ENCODE results near the gene TRAM2. TPM values are rescaled to one million over a fixed set of nuclear protein-coding genes. Genes with fewer than 3 reads are reported as not detected.

Gene TRAM2
- total and polyA plus RNA-seq, 2 of the 13 experiments (the other 11 are each of a cell fraction or from before 2014, with no cell fraction given), result 49.1 to 72.5 TPM

DNA sequence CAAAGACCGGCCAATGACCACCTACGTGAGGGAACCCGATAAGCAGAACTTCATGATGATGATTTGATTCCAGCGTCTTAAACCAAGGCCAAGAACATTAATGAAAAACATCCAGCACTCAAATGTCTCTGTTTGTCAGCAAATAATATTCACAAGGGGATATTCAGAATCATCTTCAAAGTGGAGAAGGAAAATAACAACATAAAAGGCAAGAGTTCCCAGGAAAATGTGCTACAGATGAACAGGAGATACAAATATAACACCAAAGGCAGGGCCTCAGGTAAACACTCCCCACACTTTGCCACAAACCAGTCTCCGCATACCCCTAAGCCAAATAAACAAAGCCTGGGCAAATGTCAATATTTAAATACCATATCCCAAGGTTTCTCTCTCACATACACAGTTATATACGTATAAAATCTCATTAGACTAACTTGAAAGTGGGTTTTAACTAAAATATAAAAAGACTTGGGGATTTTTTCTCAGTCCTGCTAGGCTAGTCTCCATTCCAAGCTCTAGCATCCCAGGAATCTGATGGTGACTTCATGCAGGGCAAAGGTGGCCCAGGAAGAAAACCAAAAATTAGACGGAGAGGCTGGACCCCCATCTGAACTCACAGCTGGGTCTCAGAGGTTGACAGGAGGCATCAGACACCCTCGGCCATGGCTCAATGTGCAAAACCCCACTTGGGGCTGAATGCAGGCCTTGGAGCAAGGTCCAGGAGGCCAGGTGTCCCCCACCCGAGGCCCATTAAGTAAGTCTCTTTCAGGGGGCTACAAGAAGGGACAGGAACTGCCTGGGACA, 32.1 kb downstream of the TRAM2 start (continued):
- TF ChIP-seq, protein P1, sequence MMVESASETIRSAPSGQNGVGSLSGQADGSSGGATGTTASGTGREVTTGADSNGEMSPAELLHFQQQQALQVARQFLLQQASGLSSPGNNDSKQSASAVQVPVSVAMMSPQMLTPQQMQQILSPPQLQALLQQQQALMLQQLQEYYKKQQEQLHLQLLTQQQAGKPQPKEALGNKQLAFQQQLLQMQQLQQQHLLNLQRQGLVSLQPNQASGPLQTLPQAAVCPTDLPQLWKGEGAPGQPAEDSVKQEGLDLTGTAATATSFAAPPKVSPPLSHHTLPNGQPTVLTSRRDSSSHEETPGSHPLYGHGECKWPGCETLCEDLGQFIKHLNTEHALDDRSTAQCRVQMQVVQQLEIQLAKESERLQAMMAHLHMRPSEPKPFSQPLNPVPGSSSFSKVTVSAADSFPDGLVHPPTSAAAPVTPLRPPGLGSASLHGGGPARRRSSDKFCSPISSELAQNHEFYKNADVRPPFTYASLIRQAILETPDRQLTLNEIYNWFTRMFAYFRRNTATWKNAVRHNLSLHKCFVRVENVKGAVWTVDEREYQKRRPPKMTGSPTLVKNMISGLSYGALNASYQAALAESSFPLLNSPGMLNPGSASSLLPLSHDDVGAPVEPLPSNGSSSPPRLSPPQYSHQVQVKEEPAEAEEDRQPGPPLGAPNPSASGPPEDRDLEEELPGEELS (CRISPR knock-in tag; IDR thresholded peaks at IDR 0.05), result peak; percentile 92
- TF ChIP-seq ZNF207 (IDR thresholded peaks at IDR 0.05; ENCODE audit: borderline replicate concordance) (no peak), DPF2 (CRISPR knock-in tag; IDR thresholded peaks at IDR 0.05; ENCODE audit: borderline replicate concordance, low read depth) (no peak; the same call in 1 of the 2 replicates), ZBTB7B (CRISPR knock-in tag; IDR thresholded peaks at IDR 0.05) (peak; percentile 93), RXRA (CRISPR knock-in tag; IDR thresholded peaks at IDR 0.05) (0 out of 2 replicates have a peak, but pooled peaks have one; percentile 25), ZNF549 (CRISPR knock-in tag; IDR thresholded peaks at IDR 0.05) (no peak), STAG1 (CRISPR knock-in tag; IDR thresholded peaks at IDR 0.05) (no peak), NONO (IDR thresholded peaks at IDR 0.05) (no peak), NONO (CRISPR knock-in tag; conservative IDR thresholded peaks at IDR 0.05) (no peak), THAP11 (CRISPR knock-in tag; IDR thresholded peaks at IDR 0.05) (0 out of 2 replicates have a peak, but pooled peaks have one; percentile 7), EEA1 (CRISPR knock-in tag; IDR thresholded peaks at IDR 0.05; ENCODE audit: borderline replicate concordance) (no peak), ISL2 (CRISPR knock-in tag; IDR thresholded peaks at IDR 0.05) (peak; percentile 93), MLLT10 (CRISPR knock-in tag; IDR thresholded peaks at IDR 0.05) (no peak), ZSCAN22 (CRISPR knock-in tag; IDR thresholded peaks at IDR 0.05) (no peak), ZNF251 (CRISPR knock-in tag; IDR thresholded peaks at IDR 0.05) (no peak), AKAP8 (CRISPR knock-in tag; IDR thresholded peaks at IDR 0.05) (no peak), RFX3 (CRISPR knock-in tag; IDR thresholded peaks at IDR 0.05) (no peak), NFYC (CRISPR knock-in tag; IDR thresholded peaks at IDR 0.05) (no peak), ZNF205 (CRISPR knock-in tag; IDR thresholded peaks at IDR 0.05) (no peak), NFKBIZ (CRISPR knock-in tag; IDR thresholded peaks at IDR 0.05) (0 out of 2 replicates have a peak, but pooled peaks have one; percentile 34), HOXA9 (CRISPR knock-in tag; IDR thresholded peaks at IDR 0.05; ENCODE audit: borderline replicate concordance) (no peak)
- TF ChIP-seq, protein P2, sequence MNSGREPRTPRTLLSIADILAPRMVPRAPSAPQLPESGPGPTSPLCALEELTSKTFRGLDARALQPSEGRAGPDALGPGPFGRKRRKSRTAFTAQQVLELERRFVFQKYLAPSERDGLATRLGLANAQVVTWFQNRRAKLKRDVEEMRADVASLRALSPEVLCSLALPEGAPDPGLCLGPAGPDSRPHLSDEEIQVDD (CRISPR knock-in tag; IDR thresholded peaks at IDR 0.05; ENCODE audit: borderline replicate concordance), result no peak
- TF ChIP-seq, protein P3, sequence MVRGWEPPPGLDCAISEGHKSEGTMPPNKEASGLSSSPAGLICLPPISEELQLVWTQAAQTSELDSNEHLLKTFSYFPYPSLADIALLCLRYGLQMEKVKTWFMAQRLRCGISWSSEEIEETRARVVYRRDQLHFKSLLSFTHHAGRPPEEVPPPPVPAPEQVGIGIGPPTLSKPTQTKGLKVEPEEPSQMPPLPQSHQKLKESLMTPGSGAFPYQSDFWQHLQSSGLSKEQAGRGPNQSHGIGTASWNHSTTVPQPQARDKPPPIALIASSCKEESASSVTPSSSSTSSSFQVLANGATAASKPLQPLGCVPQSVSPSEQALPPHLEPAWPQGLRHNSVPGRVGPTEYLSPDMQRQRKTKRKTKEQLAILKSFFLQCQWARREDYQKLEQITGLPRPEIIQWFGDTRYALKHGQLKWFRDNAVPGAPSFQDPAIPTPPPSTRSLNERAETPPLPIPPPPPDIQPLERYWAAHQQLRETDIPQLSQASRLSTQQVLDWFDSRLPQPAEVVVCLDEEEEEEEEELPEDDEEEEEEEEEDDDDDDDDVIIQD (CRISPR knock-in tag; IDR thresholded peaks at IDR 0.05; ENCODE audit: low read depth), result 0 out of 2 replicates have a peak, but pooled peaks have one; percentile 4
- TF ChIP-seq, protein P4, sequence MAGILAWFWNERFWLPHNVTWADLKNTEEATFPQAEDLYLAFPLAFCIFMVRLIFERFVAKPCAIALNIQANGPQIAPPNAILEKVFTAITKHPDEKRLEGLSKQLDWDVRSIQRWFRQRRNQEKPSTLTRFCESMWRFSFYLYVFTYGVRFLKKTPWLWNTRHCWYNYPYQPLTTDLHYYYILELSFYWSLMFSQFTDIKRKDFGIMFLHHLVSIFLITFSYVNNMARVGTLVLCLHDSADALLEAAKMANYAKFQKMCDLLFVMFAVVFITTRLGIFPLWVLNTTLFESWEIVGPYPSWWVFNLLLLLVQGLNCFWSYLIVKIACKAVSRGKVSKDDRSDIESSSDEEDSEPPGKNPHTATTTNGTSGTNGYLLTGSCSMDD (CRISPR knock-in tag; IDR thresholded peaks at IDR 0.05), result no peak
- TF ChIP-seq, protein P5, sequence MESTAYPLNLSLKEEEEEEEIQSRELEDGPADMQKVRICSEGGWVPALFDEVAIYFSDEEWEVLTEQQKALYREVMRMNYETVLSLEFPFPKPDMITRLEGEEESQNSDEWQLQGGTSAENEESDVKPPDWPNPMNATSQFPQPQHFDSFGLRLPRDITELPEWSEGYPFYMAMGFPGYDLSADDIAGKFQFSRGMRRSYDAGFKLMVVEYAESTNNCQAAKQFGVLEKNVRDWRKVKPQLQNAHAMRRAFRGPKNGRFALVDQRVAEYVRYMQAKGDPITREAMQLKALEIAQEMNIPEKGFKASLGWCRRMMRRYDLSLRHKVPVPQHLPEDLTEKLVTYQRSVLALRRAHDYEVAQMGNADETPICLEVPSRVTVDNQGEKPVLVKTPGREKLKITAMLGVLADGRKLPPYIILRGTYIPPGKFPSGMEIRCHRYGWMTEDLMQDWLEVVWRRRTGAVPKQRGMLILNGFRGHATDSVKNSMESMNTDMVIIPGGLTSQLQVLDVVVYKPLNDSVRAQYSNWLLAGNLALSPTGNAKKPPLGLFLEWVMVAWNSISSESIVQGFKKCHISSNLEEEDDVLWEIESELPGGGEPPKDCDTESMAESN (CRISPR knock-in tag; conservative IDR thresholded peaks at IDR 0.05), result peak; percentile 13; the same call in 1 of the 2 replicates

Data from HepG2 (cell line).